Fibroblast of skin of abdomen (primary cell): ENCODE measurements around the gene ACKR3.

Experiments used
- DNase-seq: peaks from one replicate; pipeline ENCODE4 v3.0.0-alpha.2; 2013

ACKR3 gene

GRCh38 chr2:236612737-236613136, 43.1 kb downstream of the ACKR3 start:
- no peak for DNase-seq

- no peak for DNase-seq
Observed at GRCh38 chr2:236613612-236614011, 44.0 kb downstream of the ACKR3 start.

- no peak for DNase-seq
Observed at GRCh38 chr2:236614551-236614950, 44.9 kb downstream of the ACKR3 start.

GRCh38 chr2:236616031-236616430, 46.4 kb downstream of the ACKR3 start:
- no peak for DNase-seq

- no peak for DNase-seq
Observed at GRCh38 chr2:236616624-236617023, 47.0 kb downstream of the ACKR3 start.

GRCh38 chr2:236617221-236617737, 47.7 kb downstream of the ACKR3 start:
- no peak for DNase-seq

- no peak for DNase-seq
Observed at GRCh38 chr2:236617796-236618195, 48.2 kb downstream of the ACKR3 start.

- DNase-seq: no peak
Observed at GRCh38 chr2:236618370-236618769, 48.7 kb downstream of the ACKR3 start.

- DNase-seq: no peak
Observed at GRCh38 chr2:236619910-236620612, 50.4 kb downstream of the ACKR3 start.

- DNase-seq: no peak
Observed at GRCh38 chr2:236621786-236622185, 52.2 kb downstream of the ACKR3 start.

- DNase-seq: no peak
Observed at GRCh38 chr2:236622201-236622600, 52.6 kb downstream of the ACKR3 start.

- no peak for DNase-seq
Observed at GRCh38 chr2:236622660-236623059, 53.0 kb downstream of the ACKR3 start.

GRCh38 chr2:236623816-236624215, 54.2 kb downstream of the ACKR3 start:
- no peak for DNase-seq

GRCh38 chr2:236625156-236625690, 55.6 kb downstream of the ACKR3 start:
- DNase-seq: no peak

GRCh38 chr2:236626391-236627150, 56.9 kb downstream of the ACKR3 start:
- no peak for DNase-seq

GRCh38 chr2:236627193-236627592, 57.6 kb downstream of the ACKR3 start:
- no peak for DNase-seq

- no peak for DNase-seq
Observed at GRCh38 chr2:236627841-236628240, 58.2 kb downstream of the ACKR3 start.

GRCh38 chr2:236628256-236628901, 58.8 kb downstream of the ACKR3 start:
- no peak for DNase-seq

- no peak for DNase-seq
Observed at GRCh38 chr2:236628981-236629605, 59.5 kb downstream of the ACKR3 start.

- DNase-seq: no peak
Observed at GRCh38 chr2:236629961-236630872, 60.6 kb downstream of the ACKR3 start.

- no peak for DNase-seq
Observed at GRCh38 chr2:236631281-236631855, 61.7 kb downstream of the ACKR3 start.
